IPS-NIHi7 (cell line): Measurements from ENCODE around the gene GTSE1.

Experiments used
- DNase-seq: peaks from one replicate; pipeline ENCODE4 v3.0.0; 2012; ENCODE audit warnings: mixed read lengths; ENCODE audit errors: extremely low spot score

The GTSE1 gene

GRCh38 chr22:46379066-46379930, 82.6 kb downstream of the GTSE1 start:
- no peak for DNase-seq

GRCh38 chr22:46380069-46380468, 83.4 kb downstream of the GTSE1 start:
- no peak for DNase-seq
